HG02678 (cell line): ENCODE results near the gene TNS1.

Source experiments
- ATAC-seq: cut with Tn5 transposase; IDR thresholded peaks from one replicate; pipeline ENCODE4 v1.9.1; 2021; ENCODE audit warnings: mild to moderate bottlenecking, moderate library complexity; ENCODE audit not compliant: unreplicated experiment

Gene TNS1

DNA sequence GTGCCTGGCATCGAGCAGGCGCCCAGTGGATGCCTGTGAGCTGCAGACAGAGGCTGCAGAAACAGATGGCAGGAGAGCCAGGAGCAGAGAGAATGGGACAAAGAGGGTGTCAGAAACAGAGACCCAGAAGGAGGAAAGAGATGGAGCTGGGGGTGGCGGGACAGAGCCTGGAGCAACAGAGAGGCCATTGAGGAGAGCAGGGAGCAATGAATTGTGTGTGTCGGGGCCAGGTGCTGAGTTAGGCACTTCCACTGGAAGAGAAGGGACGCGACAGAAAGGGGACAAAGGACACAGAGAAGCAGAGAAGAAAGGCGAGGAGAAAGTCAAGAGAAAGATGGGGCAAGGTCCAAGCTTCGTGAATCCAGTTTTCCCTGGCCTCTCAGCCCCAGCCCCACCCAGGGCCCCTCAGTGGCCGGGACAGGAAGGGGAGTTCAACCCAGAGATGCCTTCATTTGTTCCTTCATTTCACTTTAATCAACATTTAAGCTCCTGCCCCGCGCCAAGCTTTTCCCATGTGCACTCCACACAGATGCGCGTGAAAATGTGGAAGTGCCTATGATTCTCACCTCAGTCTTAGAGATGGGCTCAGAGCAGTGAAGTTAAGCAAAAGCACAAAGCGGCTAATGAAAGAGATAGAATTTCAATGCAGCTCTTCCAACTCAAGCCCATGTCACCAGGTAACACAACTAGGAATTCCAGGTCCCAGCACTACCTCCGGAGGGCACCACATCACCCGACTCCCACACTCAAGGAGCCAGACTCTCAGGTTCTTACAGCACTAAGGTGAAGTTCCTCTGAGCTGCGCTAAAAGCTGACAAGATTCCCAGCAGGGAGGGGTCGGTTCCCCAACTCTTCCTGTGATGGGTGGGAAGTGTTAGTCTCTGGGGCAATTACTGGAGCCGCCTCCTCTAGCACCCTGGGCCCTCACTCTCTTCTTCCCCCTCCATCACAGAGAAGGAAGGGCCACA is 55.1 kb downstream of the TNS1 start:
- no peak for ATAC-seq

DNA sequence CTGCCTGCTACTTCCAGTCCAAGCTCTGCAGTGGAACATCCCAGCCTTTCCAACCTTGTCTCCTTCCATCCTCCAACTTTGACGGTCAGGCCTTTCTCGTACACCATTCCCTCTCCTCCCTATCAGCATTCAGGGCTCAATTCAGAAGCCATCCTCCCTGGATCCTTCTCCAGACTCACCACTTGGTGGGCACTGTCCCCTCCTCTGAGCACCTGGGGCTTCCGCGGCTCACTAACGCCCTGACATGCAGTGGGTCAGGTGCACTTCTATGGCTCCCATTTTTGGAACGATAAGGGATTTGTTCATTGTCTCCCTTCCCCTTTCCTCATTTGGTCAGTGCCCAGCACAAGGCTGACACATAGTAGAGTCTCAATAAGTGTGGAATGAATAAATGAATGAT is 56.7 kb downstream of the TNS1 start:
- ATAC-seq: no peak

DNA sequence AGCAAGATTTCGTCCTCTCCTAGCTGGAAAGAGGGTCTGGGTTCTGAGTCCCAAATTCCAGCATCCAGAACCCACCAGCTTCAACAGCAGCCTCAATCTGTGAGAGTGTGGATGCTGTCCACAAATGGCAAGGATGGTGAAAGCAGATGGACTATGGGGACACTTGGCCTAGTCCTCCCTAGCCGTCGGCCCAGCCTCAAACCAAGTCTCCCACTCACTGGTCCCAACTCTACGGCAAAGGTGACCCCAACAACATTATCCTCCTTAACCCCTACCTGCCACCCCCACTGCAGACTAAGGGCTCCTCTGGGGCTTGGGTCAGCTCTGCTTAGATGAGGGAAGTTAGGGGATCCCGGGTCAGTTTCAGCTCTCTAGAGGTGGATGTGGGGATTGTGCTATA is 57.3 kb downstream of the TNS1 start:
- no peak for ATAC-seq

DNA sequence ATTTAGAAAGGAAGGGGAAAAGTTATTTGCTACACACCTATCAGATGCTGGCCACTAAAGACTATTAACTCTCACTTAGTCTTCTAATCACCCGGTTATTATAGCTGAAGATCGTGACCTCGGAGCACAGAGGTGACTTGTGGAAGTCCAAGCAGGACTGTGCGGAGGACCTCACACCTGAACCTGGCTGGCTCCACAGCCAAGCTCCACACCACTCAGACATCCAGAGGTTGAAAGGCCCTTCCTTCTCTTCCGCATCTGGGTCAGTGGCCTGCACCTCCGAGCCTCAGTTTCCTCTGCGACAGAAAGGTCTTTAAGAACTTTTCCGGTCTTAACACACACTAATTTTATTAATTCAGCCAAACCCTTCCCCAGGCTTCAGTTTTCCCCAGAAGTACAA is 57.9 kb downstream of the TNS1 start:
- no peak for ATAC-seq

DNA sequence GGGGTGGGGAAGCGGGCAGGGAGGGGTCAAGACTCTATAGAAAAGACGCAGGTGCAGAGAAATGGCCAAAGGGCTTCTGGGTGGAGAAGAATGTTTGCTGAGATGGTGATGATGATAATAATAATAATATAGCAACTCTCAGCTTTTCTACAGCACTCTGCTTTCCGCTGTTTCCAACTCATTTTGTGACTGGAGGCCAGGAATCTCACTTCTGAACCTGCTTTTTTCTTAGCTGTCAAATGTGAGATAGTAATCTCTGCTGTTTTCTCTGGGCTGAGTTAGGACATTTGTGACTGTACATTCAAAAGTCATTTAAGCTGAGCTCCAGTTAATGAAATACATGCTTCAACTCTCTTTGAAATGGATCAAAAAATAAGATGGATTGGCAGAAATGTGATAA is 58.4 kb downstream of the TNS1 start:
- no peak for ATAC-seq

DNA sequence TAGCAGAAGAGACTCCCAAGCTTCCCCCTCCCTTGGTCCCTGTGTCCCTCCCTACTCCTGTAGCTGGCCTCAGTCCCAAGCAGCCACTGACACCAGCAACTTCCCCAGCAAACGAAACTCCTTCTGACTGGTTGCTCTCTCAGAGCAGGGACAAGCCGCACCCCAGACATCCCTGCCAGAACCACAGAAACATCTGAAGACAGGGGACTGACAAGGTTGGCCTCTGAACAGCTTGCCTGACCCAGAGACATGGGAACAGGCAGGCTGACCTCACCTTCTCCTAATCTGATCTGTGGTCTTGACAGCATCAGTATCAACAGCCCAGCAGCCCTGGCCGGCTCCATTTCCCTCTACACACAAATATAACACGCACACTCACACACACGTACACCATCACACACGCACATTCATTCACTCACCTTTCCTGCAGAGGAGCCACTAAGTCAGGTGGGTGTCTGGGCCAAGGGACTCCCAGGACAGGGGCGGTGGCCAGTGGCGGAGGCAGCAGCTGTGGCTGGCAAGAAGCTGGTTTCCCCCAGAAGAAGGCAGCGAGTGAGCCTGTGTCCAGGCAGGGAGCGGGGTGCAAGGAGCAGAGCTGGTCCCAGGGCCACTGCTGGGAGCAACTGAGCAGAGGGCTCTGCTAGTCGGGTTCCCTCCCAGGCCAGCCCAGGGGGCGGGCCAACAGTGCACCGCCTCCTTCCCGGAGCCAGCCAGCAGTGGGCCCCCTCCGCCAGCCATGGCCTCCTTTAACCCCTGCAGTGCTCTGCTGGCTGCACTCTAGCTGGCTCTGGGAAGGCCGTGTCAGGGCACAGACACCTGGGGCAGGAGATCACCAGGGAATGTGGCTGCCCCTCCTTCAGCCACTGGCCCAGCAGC is 59.1 kb downstream of the TNS1 start:
- no peak for ATAC-seq

DNA sequence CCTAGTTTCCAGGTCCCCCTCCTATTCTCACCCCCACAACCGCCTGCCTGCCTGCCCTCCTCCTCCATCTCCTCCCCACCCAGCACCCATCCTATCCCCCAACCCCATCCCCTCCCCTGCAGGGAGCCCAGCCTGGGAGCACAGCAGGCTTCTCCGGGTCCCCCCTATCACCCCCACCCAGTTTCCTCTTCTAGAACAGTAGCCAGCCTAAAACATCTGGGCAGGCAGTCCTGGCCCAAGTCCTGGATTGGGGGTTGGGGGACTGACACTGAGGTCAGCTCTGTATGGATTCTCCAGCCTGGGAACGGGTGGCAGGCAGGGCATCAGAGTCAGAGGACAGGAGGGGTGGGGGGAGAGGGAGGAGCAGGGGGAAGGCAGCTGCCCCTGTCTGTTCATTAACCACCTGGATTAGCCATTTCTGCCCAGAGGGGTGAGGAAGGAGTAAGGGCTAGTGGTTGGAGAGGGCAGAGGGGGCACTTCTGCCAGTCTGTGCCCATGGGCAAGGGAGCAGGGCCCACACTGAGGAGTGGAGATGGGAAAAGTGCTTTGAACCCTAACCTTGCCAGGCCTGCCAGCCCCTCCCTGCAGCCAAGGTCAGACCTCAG is 60.0 kb downstream of the TNS1 start:
- no peak for ATAC-seq

DNA sequence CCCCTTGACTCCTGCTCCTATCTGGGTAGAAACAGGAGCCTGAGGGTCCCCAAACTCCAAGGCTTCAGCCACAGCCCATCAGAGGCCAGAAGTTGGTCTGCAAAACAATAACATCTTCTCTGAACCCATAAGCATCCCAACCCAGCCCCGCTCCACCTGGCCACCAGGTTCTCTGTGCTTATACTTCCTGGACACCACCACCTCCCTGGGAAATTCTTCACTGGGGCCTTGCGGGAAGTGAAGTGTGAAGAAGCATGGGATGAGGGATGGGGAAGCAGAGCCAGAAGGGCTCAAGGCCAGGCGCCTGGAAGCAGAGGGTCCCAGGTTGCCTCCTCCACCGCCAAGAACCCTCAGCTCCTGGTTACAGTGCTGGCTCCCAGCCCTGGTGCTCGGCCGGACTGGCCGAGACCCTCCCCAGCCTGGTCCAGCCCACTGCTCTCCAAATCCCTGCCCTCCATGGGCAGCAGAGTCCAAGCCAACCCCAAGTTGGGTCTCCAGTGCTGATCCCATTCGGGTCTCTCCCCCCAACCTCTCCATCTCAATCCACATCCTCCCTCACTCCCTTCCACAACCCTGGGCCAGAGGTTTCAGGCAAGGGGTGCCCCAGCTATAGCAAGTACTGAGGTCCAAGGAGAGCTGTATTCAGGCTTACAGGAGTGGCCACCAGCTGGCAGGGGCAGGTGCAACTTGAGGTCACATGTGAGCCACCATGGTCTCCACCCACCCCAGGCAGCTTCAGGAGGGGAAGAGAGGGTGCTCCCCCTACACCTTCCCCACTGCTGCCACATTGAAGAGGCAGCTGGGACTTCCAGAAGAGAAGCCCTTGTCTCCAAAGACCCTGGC is 60.7 kb downstream of the TNS1 start:
- ATAC-seq: no peak

DNA sequence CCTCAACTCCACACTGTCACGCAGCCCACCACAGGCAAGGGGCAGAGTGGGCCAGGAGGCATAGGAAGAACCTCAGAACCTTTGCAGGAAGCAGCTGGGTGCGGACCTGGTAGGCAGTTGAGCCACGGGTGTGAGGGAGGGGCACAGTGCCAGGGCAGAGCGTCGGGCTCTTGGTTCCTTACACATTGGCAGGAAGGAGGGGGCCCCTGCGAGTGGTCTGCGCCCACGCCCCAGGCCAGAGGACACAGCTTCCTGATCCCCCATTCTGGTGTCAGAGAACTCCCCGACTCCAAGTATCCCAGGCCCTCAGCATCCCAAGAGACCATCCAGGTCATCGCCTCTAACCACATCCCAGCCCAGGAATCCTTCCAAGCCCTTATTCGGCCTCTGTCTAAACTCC is 61.5 kb downstream of the TNS1 start:
- ATAC-seq: no peak

DNA sequence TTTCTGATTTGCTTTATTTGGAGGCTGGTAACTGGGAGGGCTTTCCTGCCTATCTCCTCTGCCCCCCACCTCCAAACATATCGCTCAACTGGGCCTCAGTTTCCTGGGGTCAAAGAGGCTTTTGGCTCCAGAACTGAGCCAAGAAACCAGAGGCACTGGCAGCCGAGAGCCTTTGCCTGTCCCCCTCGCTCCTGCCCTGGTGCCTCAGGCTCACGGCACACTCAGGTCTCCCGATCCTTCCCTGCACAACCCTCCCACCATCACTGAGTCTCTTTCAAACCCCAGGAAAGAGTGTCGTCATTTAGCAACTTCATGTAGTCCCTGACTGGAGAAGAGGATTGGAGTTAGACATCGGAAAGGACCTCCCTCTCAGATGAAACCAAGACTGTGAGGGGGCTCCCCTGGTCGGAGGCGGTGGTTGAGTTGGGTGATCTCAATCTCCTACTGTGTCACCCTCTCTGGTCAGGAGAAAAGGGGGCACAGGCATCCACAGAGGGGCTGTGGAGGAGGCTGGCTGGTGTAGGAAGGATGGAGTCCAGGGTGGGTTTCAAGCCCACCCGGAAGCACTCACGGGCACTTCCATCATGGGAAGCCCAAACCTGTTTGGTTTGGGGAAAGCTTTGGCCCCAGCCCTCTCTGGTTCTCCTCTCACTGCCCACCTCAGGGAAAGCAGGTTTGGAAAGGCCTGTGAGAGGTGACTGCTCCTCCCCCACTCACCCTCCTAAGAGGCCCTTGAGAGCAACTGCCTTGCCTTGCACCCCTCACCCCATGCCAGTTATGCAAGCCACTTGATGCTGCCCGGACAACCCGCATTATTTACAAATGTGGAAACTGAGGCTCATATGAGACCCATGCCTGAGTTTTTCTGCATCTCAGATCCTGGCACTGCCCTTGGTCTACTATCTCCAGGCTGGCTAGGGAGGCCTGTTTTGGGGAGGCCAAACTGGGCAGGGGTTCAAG is 62.3 kb downstream of the TNS1 start:
- no peak for ATAC-seq

DNA sequence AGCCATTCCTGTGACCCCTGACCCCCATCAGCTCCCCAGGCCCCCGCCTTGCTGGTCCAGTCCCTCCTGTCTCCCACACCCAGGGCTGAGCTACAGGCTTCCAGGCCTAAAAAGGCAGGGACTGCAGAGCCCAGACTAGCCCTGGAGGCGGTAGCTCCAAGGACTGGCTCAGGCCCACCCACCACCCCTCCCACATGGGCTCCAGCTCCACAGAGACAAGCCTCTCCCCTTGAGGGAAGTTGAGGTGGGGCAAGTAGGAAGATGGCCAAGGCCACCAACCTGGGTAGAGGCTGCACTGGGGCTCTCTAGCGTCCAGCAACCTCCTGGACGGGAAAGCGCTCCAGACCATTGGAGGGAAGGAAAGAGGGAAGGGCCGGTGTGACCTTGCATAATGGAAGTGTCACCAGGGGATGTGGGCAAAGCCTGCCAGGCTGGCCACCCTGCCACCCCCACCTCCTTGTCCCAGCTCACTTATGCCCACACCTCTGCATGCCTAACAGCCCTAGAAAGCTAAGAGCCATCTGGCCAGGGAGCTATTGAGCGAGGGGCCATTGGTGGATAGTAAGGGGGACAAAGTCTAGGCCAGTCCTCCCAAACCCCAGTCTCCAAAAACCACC is 63.1 kb downstream of the TNS1 start:
- no peak for ATAC-seq

DNA sequence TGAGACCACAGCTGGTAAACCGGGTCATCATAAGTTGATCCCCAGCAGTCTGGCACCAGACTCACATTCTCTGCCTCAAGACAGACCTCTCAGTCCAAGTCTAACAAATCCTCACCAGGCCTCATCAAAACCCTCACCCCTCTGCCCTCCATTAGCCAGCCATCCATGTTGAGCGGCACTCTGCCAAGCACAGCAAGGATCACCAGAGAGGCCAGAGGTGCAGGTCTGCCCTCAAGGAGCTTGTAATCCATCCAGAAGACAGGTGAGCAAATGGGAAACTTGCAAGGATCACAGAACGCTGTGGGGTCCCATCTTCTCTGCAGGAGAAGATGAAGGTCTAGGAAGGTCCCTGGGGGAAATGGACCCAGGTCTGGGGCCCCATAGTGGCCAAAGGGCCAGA is 63.6 kb downstream of the TNS1 start:
- ATAC-seq: no peak

DNA sequence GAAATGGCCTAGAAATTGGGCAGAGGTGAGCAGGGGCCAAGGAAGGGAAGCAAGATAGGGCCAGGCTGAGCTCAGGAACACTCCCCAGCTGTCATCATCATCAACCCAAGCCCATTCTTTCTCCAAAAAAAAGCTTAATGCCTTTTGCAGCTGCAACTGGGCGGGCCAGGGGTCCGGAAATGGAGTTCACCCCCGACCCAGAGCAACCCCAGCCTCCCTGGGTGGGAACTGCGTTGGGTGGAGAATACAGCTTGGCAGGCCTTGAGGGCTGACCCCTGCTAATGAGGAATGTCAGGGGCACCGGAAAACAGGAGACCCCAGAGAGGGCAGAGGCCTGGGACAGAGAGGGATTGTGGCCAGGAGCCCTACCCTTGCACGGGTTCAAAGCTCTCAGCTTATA is 64.8 kb downstream of the TNS1 start:
- ATAC-seq: no peak

DNA sequence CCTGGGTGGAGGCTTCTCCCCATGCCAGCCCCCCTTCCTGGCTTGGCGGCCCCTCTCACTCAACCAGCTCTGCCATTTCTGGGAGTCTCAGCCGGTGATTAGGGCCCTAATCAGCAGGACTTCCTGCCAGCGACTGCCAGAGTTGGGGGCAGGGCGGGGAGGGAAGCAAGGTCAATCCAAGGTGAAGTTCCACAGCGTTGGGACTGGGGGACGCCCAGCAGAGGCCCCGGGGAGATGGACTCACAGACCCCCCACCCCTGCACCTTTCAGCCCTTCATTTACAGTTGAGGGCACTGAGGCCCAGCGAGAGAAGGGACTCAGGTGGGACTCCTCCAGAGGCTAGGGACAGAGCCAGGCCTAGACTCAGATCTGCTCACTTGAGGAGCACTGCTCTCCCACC is 65.3 kb downstream of the TNS1 start:
- ATAC-seq: no peak

DNA sequence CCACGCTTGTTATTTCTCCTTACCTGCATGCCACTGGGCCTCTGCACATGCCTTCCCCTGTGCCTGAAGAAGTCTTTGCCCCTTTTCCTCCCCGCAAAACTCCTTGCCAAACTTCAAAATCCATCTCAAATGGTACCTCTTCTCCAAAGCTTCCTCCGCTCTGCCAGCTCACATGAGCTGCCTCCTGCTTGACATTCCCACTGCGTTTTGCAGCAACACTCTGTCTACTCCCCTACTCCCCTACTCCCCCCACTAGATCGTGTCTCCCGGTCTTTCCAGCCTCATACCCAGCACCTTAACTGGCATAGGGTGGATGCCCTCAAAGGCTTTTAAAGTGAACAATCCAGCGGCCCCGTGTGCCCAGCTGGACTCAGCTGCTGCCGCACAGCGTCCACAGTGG is 65.8 kb downstream of the TNS1 start:
- ATAC-seq: no peak

DNA sequence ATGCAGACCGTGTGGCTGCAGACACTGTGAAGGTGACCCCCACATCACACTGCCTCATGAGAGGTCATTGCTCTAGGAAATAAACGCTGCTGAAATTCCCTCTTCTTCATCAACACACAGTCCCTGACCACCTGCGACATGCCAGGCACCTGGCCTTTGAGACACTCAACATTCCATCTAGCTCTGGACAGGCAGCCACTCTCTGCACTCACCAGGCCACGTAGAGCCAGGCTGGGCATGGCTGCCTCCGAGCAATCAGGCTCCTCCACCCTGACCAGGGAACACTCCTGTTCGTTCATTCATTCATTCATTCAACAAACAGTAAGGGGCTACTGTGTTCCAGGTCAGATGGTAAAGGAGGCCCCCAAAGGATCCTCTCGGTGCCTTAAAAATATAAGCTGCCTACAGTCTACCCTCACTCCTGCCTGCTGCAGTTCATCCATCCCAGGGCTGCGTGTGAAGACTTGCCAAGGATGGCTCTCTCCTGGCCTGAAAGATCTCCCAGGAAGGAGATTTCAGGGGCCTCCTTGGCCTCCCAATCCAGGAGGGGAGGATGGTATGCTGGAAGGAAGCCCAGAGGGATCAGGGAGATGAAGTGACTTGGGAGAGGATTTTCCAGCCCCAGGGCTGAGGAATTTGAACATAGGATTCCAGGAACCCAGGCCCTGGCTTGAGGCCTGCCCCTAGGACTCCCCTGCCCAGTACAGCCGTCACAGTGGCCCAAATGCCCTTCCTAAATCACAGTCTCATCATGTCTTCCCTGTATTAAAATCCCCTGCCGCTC is 66.7 kb downstream of the TNS1 start:
- no peak for ATAC-seq

DNA sequence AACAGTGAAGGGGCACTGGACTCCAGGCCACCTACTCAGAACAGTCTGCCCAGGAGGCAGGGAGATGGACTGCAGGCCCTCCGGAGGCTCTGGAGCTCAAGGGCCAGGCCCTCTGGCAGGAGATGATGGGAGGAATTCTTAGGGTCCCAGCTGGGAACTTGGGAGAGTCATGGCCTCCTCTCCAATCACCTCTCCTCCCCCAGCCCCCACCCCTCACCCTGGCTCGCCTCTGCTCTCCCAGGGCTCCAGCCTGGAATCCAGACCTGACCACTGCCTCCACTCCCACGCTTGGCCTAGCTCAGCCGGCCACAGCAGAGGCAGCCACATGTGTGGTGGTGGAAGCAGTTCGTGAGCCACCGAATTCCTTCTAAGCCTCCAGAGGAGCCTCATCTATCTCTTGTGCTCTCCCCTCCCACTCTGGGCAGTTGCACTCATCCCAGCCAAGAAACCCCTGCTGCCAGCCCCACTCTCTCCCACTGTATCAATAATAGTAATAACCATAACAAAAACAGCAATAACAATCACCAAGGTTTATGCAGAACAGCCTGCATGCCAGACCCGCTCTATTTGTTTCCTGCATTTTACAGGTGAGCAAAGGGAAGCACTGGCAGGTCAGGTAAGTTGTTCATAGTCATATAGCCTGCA is 67.4 kb downstream of the TNS1 start:
- no peak for ATAC-seq
